ENCODE results near the gene TNIK. TPM values are rescaled to one million over a fixed set of nuclear protein-coding genes. Genes with fewer than 3 reads are reported as not detected.
A peak's percentile ranks its signal among the peaks of the same experiment; 100 is the strongest.
"Not testable (repeated sequence)": the region's sequence is repeated elsewhere in the genome, so short reads cannot be mapped to it uniquely, and the experiment has no call there.

The TNIK gene
- total RNA-seq, 1 donor: 24.2 TPM

DNA sequence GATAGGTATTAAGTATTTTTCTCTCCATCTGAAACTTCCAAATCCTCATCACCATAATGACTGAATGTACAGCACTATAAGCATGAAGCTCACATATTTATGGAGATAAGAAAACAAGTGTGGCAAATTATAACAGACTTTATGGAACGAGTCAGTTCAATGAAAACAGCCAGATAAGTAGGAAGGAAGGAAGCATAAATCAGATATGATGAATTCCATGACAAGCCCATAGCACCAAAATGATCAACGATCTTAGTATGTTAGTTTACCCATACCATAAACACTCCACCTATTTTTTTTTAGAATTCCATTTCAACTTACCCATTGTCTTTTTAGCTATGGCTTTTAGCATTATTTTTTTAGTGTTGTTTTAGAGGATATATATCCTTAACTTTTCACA is 169.5 kb downstream of the TNIK start:
- TF ChIP-seq, protein P1, sequence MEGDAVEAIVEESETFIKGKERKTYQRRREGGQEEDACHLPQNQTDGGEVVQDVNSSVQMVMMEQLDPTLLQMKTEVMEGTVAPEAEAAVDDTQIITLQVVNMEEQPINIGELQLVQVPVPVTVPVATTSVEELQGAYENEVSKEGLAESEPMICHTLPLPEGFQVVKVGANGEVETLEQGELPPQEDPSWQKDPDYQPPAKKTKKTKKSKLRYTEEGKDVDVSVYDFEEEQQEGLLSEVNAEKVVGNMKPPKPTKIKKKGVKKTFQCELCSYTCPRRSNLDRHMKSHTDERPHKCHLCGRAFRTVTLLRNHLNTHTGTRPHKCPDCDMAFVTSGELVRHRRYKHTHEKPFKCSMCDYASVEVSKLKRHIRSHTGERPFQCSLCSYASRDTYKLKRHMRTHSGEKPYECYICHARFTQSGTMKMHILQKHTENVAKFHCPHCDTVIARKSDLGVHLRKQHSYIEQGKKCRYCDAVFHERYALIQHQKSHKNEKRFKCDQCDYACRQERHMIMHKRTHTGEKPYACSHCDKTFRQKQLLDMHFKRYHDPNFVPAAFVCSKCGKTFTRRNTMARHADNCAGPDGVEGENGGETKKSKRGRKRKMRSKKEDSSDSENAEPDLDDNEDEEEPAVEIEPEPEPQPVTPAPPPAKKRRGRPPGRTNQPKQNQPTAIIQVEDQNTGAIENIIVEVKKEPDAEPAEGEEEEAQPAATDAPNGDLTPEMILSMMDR (IDR thresholded peaks at IDR 0.05; ENCODE audit: insufficient read depth, low read length): no peak
- DNase-seq (ENCODE audit: low read depth): no peak
- no peak overlapping the region for H3K4me3 ChIP-seq (ENCODE audit: low read depth, low read length)

- TF ChIP-seq, protein P1 (IDR thresholded peaks at IDR 0.05; ENCODE audit: insufficient read depth, low read length): no peak
- no peak for DNase-seq (ENCODE audit: low read depth)
- H3K4me3 ChIP-seq (ENCODE audit: low read depth, low read length): no peak overlapping the region
These were observed 170.9 kb downstream of the TNIK start for GRCh38 chr3:171289291-171289690.

DNA sequence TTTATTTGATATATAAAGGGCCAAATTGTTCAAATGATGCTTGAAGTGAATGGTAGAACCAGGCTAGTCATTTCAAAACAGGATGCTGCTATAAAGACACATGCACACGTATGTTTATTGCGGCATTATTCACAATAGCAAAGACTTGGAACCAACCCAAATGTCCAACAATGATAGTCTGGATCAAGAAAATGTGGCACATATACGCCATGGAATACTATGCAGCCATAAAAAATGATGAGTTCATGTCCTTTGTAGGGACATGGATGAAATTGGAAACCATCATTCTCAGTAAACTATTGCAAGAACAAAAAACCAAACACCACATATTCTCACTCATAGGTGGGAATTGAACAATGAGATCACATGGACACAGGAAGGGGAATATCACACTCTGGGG is 172.4 kb downstream of the TNIK start:
- not testable (repeated sequence) for DNase-seq (ENCODE audit: low read depth); H3K4me3 ChIP-seq (ENCODE audit: low read depth, low read length)

GRCh38 chr3:171286580-171287249 is 173.5 kb downstream of the TNIK start:
- peak; percentile 80 for DNase-seq (ENCODE audit: low read depth)
- no peak overlapping the region for H3K4me3 ChIP-seq (ENCODE audit: low read depth, low read length)
- TF ChIP-seq, protein P1 (IDR thresholded peaks at IDR 0.05; ENCODE audit: insufficient read depth, low read length): no peak

DNA sequence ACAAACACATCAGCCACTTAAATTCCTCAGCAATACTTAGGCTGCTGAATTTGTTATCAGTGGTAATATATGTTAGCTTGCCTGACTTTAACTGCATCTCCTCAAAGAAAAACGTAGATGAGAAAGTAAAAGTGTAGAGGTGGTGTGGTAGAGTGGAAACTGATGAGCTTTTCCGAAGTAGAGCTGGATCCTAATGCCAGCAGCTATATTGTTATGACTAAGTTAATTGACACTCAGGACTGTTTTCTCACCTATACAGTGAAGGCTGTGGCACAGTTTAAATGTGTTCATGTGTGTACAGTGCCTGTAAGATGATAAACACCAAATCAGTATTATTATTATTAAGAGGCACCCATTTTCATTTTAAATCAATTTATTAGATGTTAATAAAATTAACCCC is 174.9 kb downstream of the TNIK start:
- TF ChIP-seq, protein P1 (IDR thresholded peaks at IDR 0.05; ENCODE audit: insufficient read depth, low read length): no peak
- no peak overlapping the region for H3K4me3 ChIP-seq (ENCODE audit: low read depth, low read length)
- no peak for DNase-seq (ENCODE audit: low read depth)

DNA sequence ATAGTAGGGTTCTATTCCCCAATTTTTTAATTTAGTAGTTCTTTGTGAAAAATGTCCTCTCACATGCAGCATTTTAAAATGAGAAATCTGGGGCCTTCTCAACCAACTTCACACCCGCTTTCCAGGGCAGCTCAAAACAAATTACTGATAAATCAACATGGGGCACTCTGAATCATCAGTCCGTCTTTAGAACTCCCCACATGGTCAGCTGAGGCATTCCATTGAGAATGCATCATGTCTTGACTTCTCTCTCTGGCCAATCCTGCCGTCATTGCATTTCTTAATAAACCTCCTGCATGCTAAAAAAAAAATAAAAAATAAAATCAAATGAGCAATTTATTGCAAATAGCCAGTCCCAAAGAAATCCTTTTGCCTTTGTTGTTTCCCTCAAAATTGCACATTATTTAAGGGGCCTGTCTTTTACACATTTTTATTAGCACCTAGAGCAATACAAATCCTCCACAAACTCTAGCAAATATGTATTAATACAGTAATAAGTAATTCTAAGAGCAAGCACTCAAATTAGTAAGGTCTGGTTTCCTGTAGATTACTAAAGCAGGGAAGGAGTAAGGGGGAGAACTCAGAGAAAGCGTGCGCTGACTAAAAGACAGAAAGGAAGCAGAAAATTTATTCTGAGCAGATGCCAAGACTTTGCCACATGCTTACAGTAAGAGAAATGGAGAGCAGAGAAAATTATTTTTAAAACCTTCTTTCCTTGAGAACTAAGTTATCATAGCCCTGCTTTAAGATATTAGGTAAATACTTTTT is 175.7 kb downstream of the TNIK start:
- peak; percentile 97 for DNase-seq (ENCODE audit: low read depth)

DNA sequence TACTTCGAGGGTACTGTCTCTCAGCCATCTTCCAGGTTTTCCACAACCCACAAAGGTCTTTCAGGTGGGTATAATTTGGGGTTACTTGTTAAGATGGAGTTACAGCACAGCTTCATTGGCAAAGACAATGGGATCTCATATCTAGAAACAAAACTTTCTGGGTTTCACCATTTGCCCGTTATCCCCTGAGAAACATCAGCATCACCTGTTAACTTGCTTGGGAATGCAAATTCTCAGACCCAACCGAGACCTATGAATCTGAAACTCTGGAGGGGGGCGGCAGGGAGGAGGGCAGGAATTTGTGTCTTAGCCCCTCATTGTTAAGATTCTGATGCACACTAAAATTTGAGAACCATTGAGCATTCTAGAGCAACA is 176.4 kb downstream of the TNIK start:
- no peak for DNase-seq (ENCODE audit: low read depth)
- no peak overlapping the region for H3K4me3 ChIP-seq (ENCODE audit: low read depth, low read length)
- TF ChIP-seq, protein P1 (IDR thresholded peaks at IDR 0.05; ENCODE audit: insufficient read depth, low read length): no peak

More for the DNA sequence above, 175.7 kb downstream of the TNIK start:
- no peak overlapping the region for H3K4me3 ChIP-seq (ENCODE audit: low read depth, low read length)
- TF ChIP-seq, protein P1 (IDR thresholded peaks at IDR 0.05; ENCODE audit: insufficient read depth, low read length): no peak

All from fibroblast of the aortic adventitia (primary cell).